GM21367 (cell line): ENCODE measurements around the gene ZNF768.
"Not testable (repeated sequence)": the region's sequence is repeated elsewhere in the genome, so short reads cannot be mapped to it uniquely, and the experiment has no call there.

Experiments
- ATAC-seq: cut with Tn5 transposase; IDR thresholded peaks from one replicate; pipeline ENCODE4 v1.9.1; 2021; ENCODE audit not compliant: unreplicated experiment

ZNF768 gene

GRCh38 chr16:30556125-30556473 lies 29.7 kb upstream of the ZNF768 start:
- ATAC-seq = no peak

DNA sequence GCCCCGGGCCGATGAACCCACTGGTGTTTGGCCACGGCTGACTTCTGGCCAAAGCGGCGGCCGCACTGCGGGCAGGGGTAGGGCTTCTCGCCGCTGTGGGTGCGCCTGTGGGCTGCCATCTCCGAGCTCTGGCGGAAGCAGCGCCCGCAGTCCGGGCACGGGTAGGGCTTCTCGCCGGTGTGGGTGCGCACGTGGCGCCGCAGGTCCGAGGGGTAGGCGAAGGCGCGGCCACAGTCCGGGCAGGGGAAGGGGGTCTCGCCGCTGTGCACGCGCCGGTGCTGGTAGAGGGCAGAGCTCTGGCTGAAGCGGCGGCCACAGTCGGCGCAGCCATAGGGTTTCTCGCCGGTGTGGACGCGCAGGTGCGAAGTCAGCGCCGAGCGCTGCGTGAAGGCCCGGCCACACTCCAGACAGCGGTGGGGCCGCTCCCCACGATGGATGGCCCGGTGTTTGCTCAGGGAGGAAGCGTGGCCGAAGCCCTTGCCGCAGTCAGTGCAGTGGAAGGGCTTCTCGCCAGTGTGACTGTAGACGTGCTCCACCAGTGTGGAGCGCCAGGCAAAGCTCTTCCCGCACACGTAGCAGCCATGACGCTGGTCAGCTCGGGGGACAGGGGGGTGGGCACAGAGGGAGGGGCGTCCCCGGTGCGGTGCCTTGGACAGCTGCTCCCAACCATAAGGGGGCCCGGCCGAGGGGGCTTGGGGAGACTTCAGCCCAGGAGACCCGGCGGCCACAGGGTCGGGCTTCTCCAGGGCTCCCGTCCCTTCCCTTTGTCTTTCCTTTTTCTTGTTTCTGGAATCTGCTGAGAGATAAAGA lies 29.2 kb upstream of the ZNF768 start:
- ATAC-seq = no peak

GRCh38 chr16:30554557-30555314 lies 28.4 kb upstream of the ZNF768 start:
- ATAC-seq = no peak

GRCh38 chr16:30553393-30553899 lies 27.1 kb upstream of the ZNF768 start:
- no peak for ATAC-seq

DNA sequence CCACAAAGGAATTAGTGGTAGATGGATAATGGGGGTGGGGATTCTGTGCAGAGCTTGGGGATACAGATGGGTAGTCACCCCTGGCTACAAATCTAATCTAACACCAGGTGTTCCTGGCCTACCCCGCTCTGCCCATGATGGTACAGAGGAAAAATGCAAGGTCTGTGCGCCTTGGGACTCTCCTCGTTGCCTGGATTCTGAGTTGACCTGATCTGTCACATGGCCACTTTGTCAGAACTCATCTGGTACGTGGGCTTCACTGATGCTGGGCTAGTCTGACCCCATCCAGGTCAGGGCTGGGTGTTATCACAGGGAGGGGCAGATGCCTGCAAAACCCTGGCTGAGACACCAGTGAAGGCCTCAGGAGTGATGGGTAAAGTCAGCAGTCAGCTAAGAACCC lies 26.6 kb upstream of the ZNF768 start:
- ATAC-seq = no peak

DNA sequence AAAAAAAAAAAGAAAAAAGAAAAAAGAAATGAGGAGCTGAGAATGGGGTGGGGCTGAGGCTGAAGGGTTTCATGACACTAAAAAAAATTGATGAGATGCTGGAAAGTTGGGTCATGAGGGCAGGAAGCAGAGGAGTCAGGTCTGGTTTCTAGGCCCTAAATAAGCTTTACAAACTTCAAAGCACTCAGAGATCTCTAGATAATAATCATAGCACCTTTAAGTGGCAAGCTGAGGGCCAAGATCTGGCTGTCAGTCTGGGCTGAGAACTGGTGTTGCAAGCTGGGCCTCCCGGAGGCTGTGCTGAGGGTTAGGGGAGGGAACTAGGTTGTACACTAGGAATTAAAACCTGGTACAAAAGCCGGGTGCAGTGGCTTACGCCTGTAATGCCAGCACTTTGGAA lies 25.4 kb upstream of the ZNF768 start:
- ATAC-seq = no peak

DNA sequence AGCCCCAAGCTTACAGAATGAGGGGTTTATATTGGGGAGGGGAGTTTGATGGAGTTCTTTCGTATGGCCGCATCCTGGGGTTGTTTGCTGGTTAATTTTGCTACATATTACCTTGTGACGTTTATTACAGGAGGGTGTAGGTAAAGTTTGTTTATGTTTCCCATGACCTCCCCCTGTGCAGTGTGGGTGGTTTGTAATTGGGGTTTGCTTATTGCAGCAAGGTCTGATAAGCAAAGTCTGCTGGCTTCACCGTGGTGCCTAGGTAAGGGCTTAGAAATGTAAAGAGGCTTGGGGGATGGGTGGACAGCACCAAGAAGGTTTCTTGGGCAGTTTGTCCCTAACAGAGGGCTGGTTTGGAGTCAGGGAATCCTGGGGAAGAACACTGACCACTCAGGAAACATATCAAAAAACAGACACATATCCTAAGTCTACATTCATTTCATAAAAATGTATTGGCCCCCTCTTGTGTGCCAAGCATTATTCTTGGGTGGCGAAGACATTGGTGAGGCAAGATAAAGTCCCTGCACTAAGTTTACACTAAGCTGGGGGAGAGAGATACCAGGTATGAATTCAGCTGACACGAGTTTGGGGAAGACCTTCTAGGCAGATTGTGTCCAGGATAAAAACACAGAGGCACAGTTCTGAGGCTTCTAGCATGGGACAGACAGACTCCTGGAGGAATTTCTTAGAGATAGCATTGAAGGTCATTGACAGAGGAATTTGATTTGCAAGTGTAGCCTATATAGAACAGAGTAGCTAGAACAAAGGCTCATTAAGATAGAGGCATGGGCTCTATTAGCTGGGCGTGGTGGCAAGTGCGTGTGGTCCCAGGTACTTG lies 22.3 kb upstream of the ZNF768 start:
- ATAC-seq = no peak

GRCh38 chr16:30546115-30546514 lies 19.7 kb upstream of the ZNF768 start:
- no peak for ATAC-seq

- ATAC-seq = no peak
These were observed 16.7 kb upstream of the ZNF768 start for GRCh38 chr16:30543067-30543466.

DNA sequence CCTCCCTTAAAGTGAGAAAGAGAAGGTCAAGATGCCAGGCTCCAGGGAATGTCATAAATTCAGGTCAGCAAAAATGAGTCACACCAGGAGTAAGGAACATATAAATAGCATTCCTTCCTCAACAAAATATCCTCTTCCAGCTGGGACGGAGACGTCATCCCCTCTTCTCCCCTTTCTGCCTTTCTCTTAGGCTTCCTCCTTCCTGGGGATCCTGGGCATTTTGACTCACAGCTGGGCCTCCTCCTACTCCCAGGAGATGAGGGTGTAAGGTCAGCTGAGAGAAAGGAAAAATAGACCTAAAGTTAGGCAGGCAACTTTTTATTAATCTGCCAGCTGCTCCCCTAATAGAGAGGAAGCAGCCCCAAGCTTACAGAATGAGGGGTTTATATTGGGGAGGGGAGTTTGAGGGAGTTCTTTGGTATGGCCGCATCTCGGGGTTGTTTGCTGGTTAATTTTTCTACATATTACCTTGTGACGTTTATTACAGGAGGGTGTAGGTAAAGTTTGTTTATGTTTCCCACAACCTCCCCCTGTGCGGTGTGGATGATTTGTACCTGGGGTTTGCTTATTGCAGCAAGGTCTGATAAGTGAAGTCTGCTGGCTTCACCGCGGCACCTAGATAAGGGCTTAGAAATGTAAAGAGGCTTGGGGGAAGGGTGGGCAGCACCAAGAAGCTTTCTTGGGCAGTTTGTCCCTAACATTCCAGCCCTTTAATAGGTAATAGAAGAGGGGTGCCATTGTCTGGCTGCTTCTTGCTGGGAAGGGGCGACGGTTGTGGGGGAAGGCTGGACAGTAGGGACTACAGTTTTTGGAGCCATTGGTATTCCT lies 15.3 kb upstream of the ZNF768 start:
- ATAC-seq = no peak

- ATAC-seq = not testable (repeated sequence)
These were observed 14.6 kb upstream of the ZNF768 start for GRCh38 chr16:30540916-30541464.

GRCh38 chr16:30539986-30540526 lies 13.7 kb upstream of the ZNF768 start:
- not testable (repeated sequence) for ATAC-seq

GRCh38 chr16:30539000-30539964 lies 12.9 kb upstream of the ZNF768 start:
- ATAC-seq = no peak

DNA sequence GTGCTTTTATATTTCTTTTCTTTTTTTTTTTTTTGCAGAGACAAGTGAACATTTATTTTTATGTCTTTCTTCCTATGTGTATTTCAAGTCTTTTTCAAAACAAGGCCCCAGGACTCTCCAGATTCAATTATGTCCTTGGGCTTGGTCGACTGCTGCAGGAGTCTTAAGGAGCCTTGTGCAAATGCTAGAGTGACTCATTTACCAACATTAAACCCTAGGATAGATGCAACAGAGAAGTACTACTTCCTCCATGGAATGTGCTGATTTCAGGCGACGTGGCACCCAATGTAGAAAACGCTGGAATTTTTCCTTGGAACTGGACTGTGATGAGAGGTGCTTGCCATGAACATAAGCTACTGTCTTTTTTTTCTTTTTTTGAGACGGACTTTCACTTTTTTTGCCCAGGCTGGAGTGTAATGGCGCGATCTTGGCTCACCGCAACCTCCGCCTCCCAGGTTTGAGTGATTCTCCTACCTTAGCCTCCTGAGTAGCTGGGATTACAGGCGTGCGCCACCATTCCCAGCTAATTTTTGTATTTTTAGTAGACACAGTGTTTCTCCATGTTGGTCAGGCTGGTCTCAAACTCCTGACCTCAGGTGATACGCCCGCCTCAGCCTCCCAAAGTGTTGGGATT lies 10.1 kb upstream of the ZNF768 start:
- not testable (repeated sequence) for ATAC-seq

DNA sequence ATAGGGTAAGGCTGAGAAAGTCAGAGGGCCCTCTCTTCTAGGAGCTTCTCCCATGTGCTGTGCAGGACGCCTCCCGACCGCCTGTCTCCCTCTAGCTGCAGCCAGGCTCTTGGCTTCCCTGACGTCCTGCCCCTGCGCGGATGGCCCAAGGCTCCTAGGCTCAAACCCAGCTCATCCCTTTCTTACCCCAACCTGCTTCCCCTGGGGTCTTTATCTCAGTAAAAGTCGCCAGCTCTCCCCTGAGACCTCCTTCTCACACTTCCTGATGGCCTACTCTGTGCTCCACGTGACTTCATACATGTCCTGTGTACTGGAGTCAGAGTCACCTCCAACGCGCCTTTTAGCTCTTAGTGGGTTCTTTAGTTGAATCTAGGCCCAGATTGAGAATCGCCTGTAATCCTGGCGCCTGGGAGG lies 9.4 kb upstream of the ZNF768 start:
- peak; percentile 45 for ATAC-seq

DNA sequence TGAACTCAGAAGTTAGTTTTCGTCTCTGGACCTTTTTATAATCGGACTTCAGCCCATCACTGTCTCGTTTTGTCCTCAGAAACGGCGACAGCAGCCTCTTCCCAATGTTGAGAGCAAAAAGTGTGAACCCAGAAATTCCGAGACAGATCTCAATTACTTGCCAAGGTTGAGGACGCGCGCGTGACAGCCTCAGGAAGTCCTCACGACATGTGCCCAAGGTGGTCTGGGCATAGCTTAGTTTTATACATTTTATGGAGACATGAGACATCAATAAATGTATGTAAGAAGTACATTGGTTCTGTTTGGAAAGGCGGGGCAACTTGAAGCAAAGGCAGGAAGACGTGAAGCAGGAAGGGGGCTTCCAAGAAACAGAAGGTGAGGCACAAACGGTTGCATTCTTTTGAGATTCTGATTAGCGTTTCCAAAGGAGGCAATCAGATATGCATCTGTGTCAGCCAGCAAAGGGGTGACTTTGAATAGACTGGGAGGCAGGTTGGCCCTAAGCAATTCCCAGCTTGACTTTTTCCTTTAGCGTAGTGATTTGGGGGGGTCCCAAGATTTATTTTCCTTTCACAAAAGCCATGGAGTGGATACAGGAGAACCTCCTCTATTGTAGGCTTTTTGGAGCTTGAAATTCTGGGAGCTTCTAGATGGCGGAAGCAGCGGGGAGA lies 8.9 kb upstream of the ZNF768 start:
- ATAC-seq = no peak

GRCh38 chr16:30534368-30535105 lies 8.2 kb upstream of the ZNF768 start, which contains the start of gene ZNF747:
Gene ZNF747, minus strand, starts transcription at chr16:30534858. Its CDS starts 179 bp downstream, at chr16:30534679.
- ATAC-seq = peak; percentile 42
